ENCODE measurements around the gene HAL.

Gene HAL

GRCh38 chr12:95966287-95966870 lies 29.8 kb downstream of the HAL start:
- TF ChIP-seq, protein P1, sequence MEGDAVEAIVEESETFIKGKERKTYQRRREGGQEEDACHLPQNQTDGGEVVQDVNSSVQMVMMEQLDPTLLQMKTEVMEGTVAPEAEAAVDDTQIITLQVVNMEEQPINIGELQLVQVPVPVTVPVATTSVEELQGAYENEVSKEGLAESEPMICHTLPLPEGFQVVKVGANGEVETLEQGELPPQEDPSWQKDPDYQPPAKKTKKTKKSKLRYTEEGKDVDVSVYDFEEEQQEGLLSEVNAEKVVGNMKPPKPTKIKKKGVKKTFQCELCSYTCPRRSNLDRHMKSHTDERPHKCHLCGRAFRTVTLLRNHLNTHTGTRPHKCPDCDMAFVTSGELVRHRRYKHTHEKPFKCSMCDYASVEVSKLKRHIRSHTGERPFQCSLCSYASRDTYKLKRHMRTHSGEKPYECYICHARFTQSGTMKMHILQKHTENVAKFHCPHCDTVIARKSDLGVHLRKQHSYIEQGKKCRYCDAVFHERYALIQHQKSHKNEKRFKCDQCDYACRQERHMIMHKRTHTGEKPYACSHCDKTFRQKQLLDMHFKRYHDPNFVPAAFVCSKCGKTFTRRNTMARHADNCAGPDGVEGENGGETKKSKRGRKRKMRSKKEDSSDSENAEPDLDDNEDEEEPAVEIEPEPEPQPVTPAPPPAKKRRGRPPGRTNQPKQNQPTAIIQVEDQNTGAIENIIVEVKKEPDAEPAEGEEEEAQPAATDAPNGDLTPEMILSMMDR (IDR thresholded peaks at IDR 0.05): no peak

GRCh38 chr12:95963096-95963495 lies 33.0 kb downstream of the HAL start:
- DNase-seq (ENCODE audit: low spot score): no peak
- no peak overlapping the region for H3K4me3 ChIP-seq
- TF ChIP-seq, protein P1 (IDR thresholded peaks at IDR 0.05): no peak
- no peak overlapping the region for H3K27ac ChIP-seq

More at GRCh38 chr12:95966287-95966870, 29.8 kb downstream of the HAL start:
- Histone ChIP-seq H3K27ac (no peak overlapping the region), H3K4me3 (no peak overlapping the region)
- DNase-seq (ENCODE audit: low spot score): no peak

GRCh38 chr12:95962222-95962621 lies 33.9 kb downstream of the HAL start:
- no peak overlapping the region for H3K27ac ChIP-seq
- TF ChIP-seq, protein P1 (IDR thresholded peaks at IDR 0.05): no peak
- H3K4me3 ChIP-seq: no peak overlapping the region
- no peak for DNase-seq (ENCODE audit: low spot score)

- Histone ChIP-seq H3K27ac (no peak overlapping the region), H3K4me3 (no peak overlapping the region)
- DNase-seq (ENCODE audit: low spot score): no peak
- TF ChIP-seq, protein P1 (IDR thresholded peaks at IDR 0.05): no peak
These were observed 35.9 kb downstream of the HAL start for GRCh38 chr12:95960241-95960640.

- Histone ChIP-seq H3K4me3 (no peak overlapping the region), H3K27ac (no peak overlapping the region)
- DNase-seq (ENCODE audit: low spot score): no peak
- TF ChIP-seq, protein P1 (IDR thresholded peaks at IDR 0.05): no peak
These were observed 37.0 kb downstream of the HAL start for GRCh38 chr12:95959107-95959506.

- no peak for DNase-seq (ENCODE audit: low spot score)
These were observed 39.5 kb downstream of the HAL start for GRCh38 chr12:95956557-95957145.

More at GRCh38 chr12:95956557-95957145, 39.5 kb downstream of the HAL start:
- Histone ChIP-seq H3K4me3 (no peak overlapping the region), H3K27ac (no peak overlapping the region)
- TF ChIP-seq, protein P1 (IDR thresholded peaks at IDR 0.05): no peak

Data from coronary artery (tissue), 2 donors.